Measurements from ENCODE around the gene LIME1. TPM values are rescaled to one million over a fixed set of nuclear protein-coding genes. Genes with fewer than 3 reads are reported as not detected.

The LIME1 gene
- total RNA-seq, 2 experiments from 2014 or later: 75.6 to 76.4 TPM

DNA sequence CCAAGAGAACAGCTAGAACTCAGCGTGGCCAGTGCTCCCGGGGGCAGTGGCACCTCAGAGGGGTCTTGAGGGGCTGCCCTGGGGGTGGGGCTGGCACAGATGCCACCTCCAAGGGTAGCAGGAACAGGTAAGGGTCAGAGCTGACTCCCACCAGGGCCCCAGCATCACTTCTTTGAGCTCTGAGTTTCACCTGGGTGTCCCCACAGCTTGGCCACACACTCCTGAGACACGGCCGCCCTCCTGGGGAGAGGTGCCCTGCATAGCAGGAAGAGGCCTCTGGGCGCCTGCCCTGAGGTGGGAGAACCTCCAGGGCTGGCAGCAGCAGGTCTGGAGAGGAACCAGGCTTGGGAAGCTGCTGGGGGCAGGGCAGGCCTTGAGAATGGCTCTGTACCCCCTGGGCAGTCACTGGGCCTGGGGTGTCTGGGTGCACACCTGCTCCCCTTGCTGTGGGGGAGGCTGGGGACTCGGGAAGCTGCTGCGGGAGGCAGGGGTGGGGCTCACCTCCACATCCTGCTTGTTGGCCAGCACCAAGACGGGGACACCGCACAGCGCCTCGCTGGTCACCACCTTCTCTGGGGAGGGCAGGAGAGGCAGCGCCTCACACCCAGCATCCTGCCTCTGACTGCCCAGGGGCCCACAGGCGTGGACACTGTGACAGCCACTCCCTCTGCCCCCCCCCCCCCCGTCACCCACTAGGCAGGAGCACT, 35.0 kb upstream of the LIME1 start:
- ChIA-PET POLR2A (no interaction called here), CTCF (ENCODE audit: unreplicated experiment) (no interaction called here)
- Histone ChIP-seq H4K20me1 (ENCODE audit: insufficient read depth, low read length) (peaks cover 7% of the 10 kb centered on the region; the same call in 1 of the 2 replicates), H3K4me1 (ENCODE audit: insufficient read depth, low read length, poor library complexity, severe bottlenecking) (peaks cover 16% of the 10 kb centered on the region), H2AFZ (ENCODE audit: low read length) (no peak overlapping the region), H3K4me2 (ENCODE audit: low read length) (no peak overlapping the region), H3K4me3 (ENCODE audit: low read depth, low read length, poor library complexity, severe bottlenecking) (no peak overlapping the region), H3K79me2 (ENCODE audit: insufficient read depth, low read depth, low read length) (peaks cover 12% of the 10 kb centered on the region), H3K27ac (ENCODE audit: low read depth, low read length, poor library complexity, severe bottlenecking) (no peak overlapping the region), H3K36me3 (ENCODE audit: insufficient read depth, low read length) (peaks cover 44% of the 10 kb centered on the region), H3K9me2 (ENCODE audit: insufficient read depth, low read length) (no peaks in the 10 kb centered on the region), H3K9me3 (ENCODE audit: low read length) (no peaks in the 10 kb centered on the region)
- no TSS peak for BruUV-seq (replicated peaks)
- intact Hi-C loops (cut with micrococcal nuclease; ENCODE audit: unreplicated experiment): no loop called here
- DNase-seq (ENCODE audit: low spot score): no peak
- TF ChIP-seq, protein P1, sequence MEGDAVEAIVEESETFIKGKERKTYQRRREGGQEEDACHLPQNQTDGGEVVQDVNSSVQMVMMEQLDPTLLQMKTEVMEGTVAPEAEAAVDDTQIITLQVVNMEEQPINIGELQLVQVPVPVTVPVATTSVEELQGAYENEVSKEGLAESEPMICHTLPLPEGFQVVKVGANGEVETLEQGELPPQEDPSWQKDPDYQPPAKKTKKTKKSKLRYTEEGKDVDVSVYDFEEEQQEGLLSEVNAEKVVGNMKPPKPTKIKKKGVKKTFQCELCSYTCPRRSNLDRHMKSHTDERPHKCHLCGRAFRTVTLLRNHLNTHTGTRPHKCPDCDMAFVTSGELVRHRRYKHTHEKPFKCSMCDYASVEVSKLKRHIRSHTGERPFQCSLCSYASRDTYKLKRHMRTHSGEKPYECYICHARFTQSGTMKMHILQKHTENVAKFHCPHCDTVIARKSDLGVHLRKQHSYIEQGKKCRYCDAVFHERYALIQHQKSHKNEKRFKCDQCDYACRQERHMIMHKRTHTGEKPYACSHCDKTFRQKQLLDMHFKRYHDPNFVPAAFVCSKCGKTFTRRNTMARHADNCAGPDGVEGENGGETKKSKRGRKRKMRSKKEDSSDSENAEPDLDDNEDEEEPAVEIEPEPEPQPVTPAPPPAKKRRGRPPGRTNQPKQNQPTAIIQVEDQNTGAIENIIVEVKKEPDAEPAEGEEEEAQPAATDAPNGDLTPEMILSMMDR (conservative IDR thresholded peaks at IDR 0.05; ENCODE audit: low read length): no peak
- no peak for TF ChIP-seq EZH2phosphoT487 (IDR thresholded peaks at IDR 0.05; ENCODE audit: borderline replicate concordance, low read depth, low read length)

DNA sequence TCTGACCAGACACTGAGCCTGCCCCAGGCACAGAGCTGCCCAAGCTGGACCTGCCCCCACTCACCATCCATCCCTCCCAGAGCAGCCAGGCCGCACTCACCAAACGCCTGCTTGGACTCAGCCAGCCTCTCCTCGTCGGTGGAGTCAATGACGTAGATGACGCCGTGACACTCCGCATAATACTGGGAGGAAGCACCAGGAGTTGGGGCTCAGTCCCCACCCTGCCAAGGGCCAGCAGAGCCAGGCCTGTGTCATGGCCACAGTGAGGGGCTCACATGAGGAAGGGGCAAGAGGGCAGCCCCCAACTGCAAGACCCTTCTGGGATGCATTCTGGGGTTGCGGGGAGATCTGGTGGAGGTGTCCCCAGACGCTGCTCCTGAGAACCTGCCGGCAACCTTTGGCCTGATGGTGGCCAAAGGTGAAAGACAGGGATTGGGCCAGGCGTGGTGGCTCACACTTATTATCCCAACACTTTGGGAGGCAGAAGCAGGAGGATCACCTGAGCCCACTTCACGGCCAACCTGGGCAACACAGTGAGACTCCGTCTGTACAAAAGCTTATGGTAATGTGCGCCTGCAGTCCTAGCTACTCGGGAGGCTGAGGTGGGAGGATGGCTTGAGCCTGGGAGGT, 34.3 kb upstream of the LIME1 start:
- ChIA-PET POLR2A (interaction anchor here (0.8 kb wide), 1 partner anchor 54 kb away, joined by 3 read pairs; no protein-coding TSS in a partner anchor), CTCF (ENCODE audit: unreplicated experiment) (no interaction called here)
- Histone ChIP-seq H3K9me3 (ENCODE audit: low read length) (no peaks in the 10 kb centered on the region), H4K20me1 (ENCODE audit: insufficient read depth, low read length) (peaks cover 8% of the 10 kb centered on the region; the same call in 1 of the 2 replicates), H3K79me2 (ENCODE audit: insufficient read depth, low read depth, low read length) (peaks cover 19% of the 10 kb centered on the region), H2AFZ (ENCODE audit: low read length) (no peak overlapping the region), H3K27ac (ENCODE audit: low read depth, low read length, poor library complexity, severe bottlenecking) (no peak overlapping the region), H3K4me2 (ENCODE audit: low read length) (no peak overlapping the region), H3K9me2 (ENCODE audit: insufficient read depth, low read length) (no peaks in the 10 kb centered on the region), H3K4me1 (ENCODE audit: insufficient read depth, low read length, poor library complexity, severe bottlenecking) (peaks cover 18% of the 10 kb centered on the region), H3K36me3 (ENCODE audit: insufficient read depth, low read length) (peaks cover 45% of the 10 kb centered on the region), H3K4me3 (ENCODE audit: low read depth, low read length, poor library complexity, severe bottlenecking) (no peak overlapping the region)
- DNase-seq (ENCODE audit: low spot score): no peak
- no peak for TF ChIP-seq EZH2phosphoT487 (IDR thresholded peaks at IDR 0.05; ENCODE audit: borderline replicate concordance, low read depth, low read length)
- TF ChIP-seq, protein P1 (conservative IDR thresholded peaks at IDR 0.05; ENCODE audit: low read length): no peak
- no TSS peak for BruUV-seq (replicated peaks)
- intact Hi-C loops (cut with micrococcal nuclease; ENCODE audit: unreplicated experiment): no loop called here

All from OCI-LY7 (cell line).